A549 (cell line): ENCODE data around the gene SPARC. TPM values are rescaled to one million over a fixed set of nuclear protein-coding genes. Genes with fewer than 3 reads are reported as not detected.

Experiments
- ATAC-seq, 2 experiments: fragments of 200-7000 bp in 1 of 2; fragments of >200 bp in 1 of 2; cut with Nextera tagmentation in 1 of 2; cut with Tn5 transposase in 1 of 2; 3 replicates each; pipeline versions ENCODE4 v1.8.0 to v1.9.1; 2018 to 2020; ENCODE audit warnings: mild to moderate bottlenecking in 1 of 2, moderate library complexity in 1 of 2
- CTCF ChIA-PET: fragments of 300-600 bp; sonication (Branson Sonifier 250); formaldehyde crosslinking; extraction: SDS; loops from one replicate; lab custom pipeline; 2021; ENCODE audit warnings: antibody characterized with exemption, inconsistent platforms; lab: Yijun Ruan, JAX
- POLR2A ChIA-PET: fragments of 350-600 bp; formaldehyde crosslinking; extraction: SDS; loops from one replicate; lab custom pipeline; 2021; ENCODE audit warnings: antibody characterized with exemption, inconsistent platforms; lab: Yijun Ruan, JAX
- DNase-seq, 2 experiments: peaks; one replicate each; pipeline versions ENCODE4 v3.0.0 to v3.0.0-alpha.2; 2011 to 2016; ENCODE audit warnings: low read depth in 1 of 2, low spot score in 1 of 2
- FAIRE-seq: peaks from 2 replicates; lab custom pipeline; 2011; peaks lifted over from hg19 to GRCh38; lab: Jason Lieb, UNC
- H3K27ac ChIP-seq, 2 experiments: fragments of >200 bp; sonication (Bioruptor Twin); formaldehyde crosslinking; 3 replicates each; pipeline ENCODE4 v1.5.1; 2016 to 2017
- H3K4me1 ChIP-seq: fragments of >200 bp; sonication (Bioruptor Twin); formaldehyde crosslinking; 3 replicates; pipeline ENCODE4 v1.6.1; 2016
- H3K4me2 ChIP-seq: fragments of >200 bp; sonication (Bioruptor Twin); formaldehyde crosslinking; 3 replicates; pipeline ENCODE4 v1.6.1; 2016
- H3K4me3 ChIP-seq: fragments of >200 bp; sonication (Bioruptor Twin); formaldehyde crosslinking; 3 replicates; pipeline ENCODE4 v1.5.1; 2016
- H3K9me3 ChIP-seq: fragments of >200 bp; sonication (Bioruptor Twin); formaldehyde crosslinking; 3 replicates; pipeline ENCODE4 v1.6.1; 2016
- CEBPB ChIP-seq, 2 experiments: fragments of >200 bp in 1 of 2; sonication (Bioruptor Twin) in 1 of 2; formaldehyde crosslinking in 1 of 2; IDR thresholded peaks; 2 replicates each; pipeline ENCODE4 v1.6.1; 2012 to 2016
- CHD2 ChIP-seq: fragments of 150-350 bp; IDR thresholded peaks from 2 replicates; pipeline ENCODE4 v1.6.1; 2014; ENCODE audit warnings: low read length; ENCODE audit not compliant: partially characterized antibody
- CTCF ChIP-seq: fragments of >200 bp; sonication (Bioruptor Twin); formaldehyde crosslinking; IDR thresholded peaks from 3 replicates; pipeline ENCODE4 v1.5.1; 2016
- EHF ChIP-seq: fragments of 250-450 bp; sonication (Bioruptor Pico); IDR thresholded peaks from 2 replicates; pipeline ENCODE4 v1.5.0; 2020; ENCODE audit warnings: mild to moderate bottlenecking
- FOSL2 ChIP-seq, 2 experiments: fragments of 450-650 bp in 1 of 2; fragments of >200 bp in 1 of 2; sonication (Bioruptor Twin) in 1 of 2; formaldehyde crosslinking; IDR thresholded peaks; 2 replicates each; pipeline versions ENCODE4 v1.5.0 to v1.6.1; 2016 to 2020; ENCODE audit warnings: mild to moderate bottlenecking in 1 of 2, moderate library complexity in 1 of 2
- GATA3 ChIP-seq: IDR thresholded peaks from 2 replicates; pipeline ENCODE4 v1.6.1; 2012; ENCODE audit warnings: borderline replicate concordance
- HEYL ChIP-seq: fragments of 250-450 bp; sonication (Bioruptor Pico); IDR thresholded peaks from 2 replicates; pipeline ENCODE4 v1.8.0; 2021; ENCODE audit warnings: mild to moderate bottlenecking, moderate library complexity
- HOXB13 ChIP-seq: fragments of 250-450 bp; sonication (Bioruptor Pico); IDR thresholded peaks from 2 replicates; pipeline ENCODE4 v1.5.0; 2020; ENCODE audit warnings: low read depth, mild to moderate bottlenecking, moderate library complexity
- JUN ChIP-seq, 2 experiments: fragments of >200 bp; sonication (Bioruptor Twin); formaldehyde crosslinking; IDR thresholded peaks; 2 replicates in 1 of 2; 3 replicates in 1 of 2; pipeline ENCODE4 v1.6.1; 2016 to 2017
- JUNB ChIP-seq: fragments of >200 bp; sonication (Bioruptor Twin); formaldehyde crosslinking; IDR thresholded peaks from 2 replicates; pipeline ENCODE4 v1.6.1; 2016
- MAZ ChIP-seq: fragments of 150-350 bp; IDR thresholded peaks from 2 replicates; pipeline ENCODE4 v1.6.1; 2014; ENCODE audit warnings: antibody characterized with exemption, low read depth, low read length, borderline replicate concordance
- NFE2L2 ChIP-seq: fragments of 150-350 bp; conservative IDR thresholded peaks from 2 replicates; pipeline ENCODE4 v1.6.1; 2014; ENCODE audit warnings: low read length
- PBX3 ChIP-seq: IDR thresholded peaks from 2 replicates; pipeline ENCODE4 v1.6.1; 2012
- PHF8 ChIP-seq: fragments of 200-600 bp; sonication (generic); IDR thresholded peaks from 2 replicates; pipeline ENCODE4 v1.6.1; 2016; ENCODE audit warnings: low read depth, mild to moderate bottlenecking, antibody characterized with exemption, moderate library complexity, borderline replicate concordance
- RAD21 ChIP-seq, 2 experiments: fragments of >200 bp in 1 of 2; sonication (Bioruptor Twin) in 1 of 2; formaldehyde crosslinking in 1 of 2; IDR thresholded peaks in 1 of 2; conservative IDR thresholded peaks in 1 of 2; 2 replicates in 1 of 2; 3 replicates in 1 of 2; pipeline ENCODE4 v1.6.1; 2012 to 2018; ENCODE audit warnings: inconsistent platforms in 1 of 2
- RFX5 ChIP-seq: fragments of 450-650 bp; IDR thresholded peaks from 2 replicates; pipeline ENCODE4 v1.7.1; 2014; ENCODE audit warnings: antibody characterized with exemption, mild to moderate bottlenecking, moderate library complexity
- TFCP2L1 ChIP-seq: fragments of 250-450 bp; sonication (Bioruptor Pico); IDR thresholded peaks from 2 replicates; pipeline ENCODE4 v1.5.0; 2021; ENCODE audit warnings: mild to moderate bottlenecking
- ZC3H11A ChIP-seq: fragments of 450-650 bp; IDR thresholded peaks from 2 replicates; pipeline ENCODE4 v1.6.1; 2014; ENCODE audit warnings: antibody characterized with exemption, mild to moderate bottlenecking
- ZFP36 ChIP-seq: fragments of 450-650 bp; IDR thresholded peaks from 2 replicates; pipeline ENCODE4 v1.6.1; 2014; ENCODE audit warnings: borderline replicate concordance; ENCODE audit not compliant: partially characterized antibody
- WGBS: methylation state at CpG from one replicate; pipeline ENCODE4 v1.1.6; 2017; ENCODE audit errors: missing lambda C conversion rate; 5-methylcytosine and 5-hydroxymethylcytosine counted together
- polyA plus RNA-seq, 4 experiments: library from polyadenylated mRNA; depleted of rRNA in 3 of 4; stranded (reverse); fragments of >200 nt; fragmentation: RNase III in 1 of 4; extraction: RNeasy Plus Mini Kit Qiagen cat#74134 plus additional on column Dnase treatment in 1 of 4; gene quantifications; 2 replicates in 3 of 4; 3 replicates in 1 of 4; pipeline ENCODE4 v1.2.3, GENCODE V29; 2011 to 2017
- TF ChIP-seq, protein P1 (sequence below): fragments of 450-650 bp; IDR thresholded peaks from 2 replicates; pipeline ENCODE4 v1.6.1; 2014; ENCODE audit warnings: antibody characterized with exemption
- TF ChIP-seq, protein P2 (sequence below): fragments of 250-450 bp; sonication (Bioruptor Pico); IDR thresholded peaks from 2 replicates; pipeline ENCODE4 v1.5.0; 2020; ENCODE audit warnings: low read depth, mild to moderate bottlenecking, moderate library complexity
- TF ChIP-seq, protein P3 (sequence below): IDR thresholded peaks from 2 replicates; pipeline ENCODE4 v1.6.1; 2012; ENCODE audit warnings: low read depth, borderline replicate concordance

Gene SPARC
- polyA plus RNA-seq, 2 of the 4 experiments (the other 2 are of a cell fraction): 33.8 to 45.7 TPM

DNA sequence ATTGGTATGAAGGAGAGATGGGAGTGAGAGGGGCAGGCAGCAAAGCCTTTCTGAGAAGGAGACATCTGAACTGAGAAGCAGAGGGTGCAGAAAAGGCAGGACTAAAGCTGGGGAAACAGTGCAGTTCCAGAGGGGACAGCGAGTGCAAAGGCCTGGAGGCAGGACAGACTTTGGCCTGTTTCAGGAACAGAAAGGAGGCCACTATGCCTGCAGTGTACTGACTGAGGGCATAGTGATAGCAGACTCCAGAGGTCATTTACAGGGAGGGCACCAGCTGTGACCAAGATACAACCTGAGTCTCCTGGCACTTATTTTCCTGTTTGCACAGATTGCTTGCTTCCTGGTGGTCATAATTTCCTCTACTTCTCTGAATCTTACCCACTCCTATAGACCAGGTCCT is 29.6 kb downstream of the SPARC start:
- Histone ChIP-seq H3K4me2 (no peak overlapping the region), H3K4me1 (peaks cover 5% of the 10 kb centered on the region; the same call in 1 of the 3 replicates), H3K9me3 (no peaks in the 10 kb centered on the region), H3K27ac (peak overlapping the region in 1 of 2 experiments; percentile 30; a peak in 1 of 6 replicates), H3K4me3 (no peak overlapping the region)
- ATAC-seq (no peak), DNase-seq (no peak), FAIRE-seq (no peak)
- WGBS: 72% methylated on average over 1 of the region's 1 CpG
- ChIA-PET POLR2A (interaction anchor here (0.6 kb wide), 1 partner anchor 859 kb away, joined by 3 read pairs; no protein-coding TSS in a partner anchor), CTCF (interaction anchor here (0.5 to 13.3 kb wide), 12 partner anchors 11 to 209 kb away, joined by 3 to 529 read pairs (median 12); partner anchors contain the start of genes G3BP1, SLC36A1 and SPARC)
- TF ChIP-seq GATA3 (no peak), ZC3H11A (no peak), TFCP2L1 (no peak), CHD2 (no peak), ZFP36 (no peak), MAZ (no peak), PHF8 (no peak), RAD21 (conservative IDR thresholded peaks at IDR 0.05 in 1 of 2, IDR thresholded peaks at IDR 0.05 in 1 of 2) (no peak), JUNB (no peak), EHF (CRISPR knock-in tag) (no peak), HEYL (CRISPR knock-in tag) (no peak)
- TF ChIP-seq, protein P1, sequence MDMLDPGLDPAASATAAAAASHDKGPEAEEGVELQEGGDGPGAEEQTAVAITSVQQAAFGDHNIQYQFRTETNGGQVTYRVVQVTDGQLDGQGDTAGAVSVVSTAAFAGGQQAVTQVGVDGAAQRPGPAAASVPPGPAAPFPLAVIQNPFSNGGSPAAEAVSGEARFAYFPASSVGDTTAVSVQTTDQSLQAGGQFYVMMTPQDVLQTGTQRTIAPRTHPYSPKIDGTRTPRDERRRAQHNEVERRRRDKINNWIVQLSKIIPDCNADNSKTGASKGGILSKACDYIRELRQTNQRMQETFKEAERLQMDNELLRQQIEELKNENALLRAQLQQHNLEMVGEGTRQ: no peak

- DNase-seq (no peak), FAIRE-seq (no peak), ATAC-seq (no peak)
- TF ChIP-seq JUN (IDR thresholded peaks at IDR 0.05) (no peak), PBX3 (no peak), CEBPB (IDR thresholded peaks at IDR 0.05) (no peak), RFX5 (no peak)
- TF ChIP-seq, protein P2, sequence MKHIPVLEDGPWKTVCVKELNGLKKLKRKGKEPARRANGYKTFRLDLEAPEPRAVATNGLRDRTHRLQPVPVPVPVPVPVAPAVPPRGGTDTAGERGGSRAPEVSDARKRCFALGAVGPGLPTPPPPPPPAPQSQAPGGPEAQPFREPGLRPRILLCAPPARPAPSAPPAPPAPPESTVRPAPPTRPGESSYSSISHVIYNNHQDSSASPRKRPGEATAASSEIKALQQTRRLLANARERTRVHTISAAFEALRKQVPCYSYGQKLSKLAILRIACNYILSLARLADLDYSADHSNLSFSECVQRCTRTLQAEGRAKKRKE (CRISPR knock-in tag): no peak
- TF ChIP-seq, protein P1: no peak
- CTCF ChIA-PET: interaction anchor here (1.1 to 13.3 kb wide), 5 partner anchors 9 to 208 kb away, joined by 4 to 529 read pairs (median 39); partner anchors contain the start of gene SLC36A1
- no peak overlapping the region for H3K4me2 ChIP-seq
- no peak overlapping the region for H3K27ac ChIP-seq
- WGBS: 63% methylated on average over 4 of the region's 4 CpGs
- H3K9me3 ChIP-seq: no peaks in the 10 kb centered on the region
- POLR2A ChIA-PET: no interaction called here
- no peak overlapping the region for H3K4me3 ChIP-seq
- H3K4me1 ChIP-seq: peaks cover 5% of the 10 kb centered on the region; the same call in 1 of the 3 replicates
These were observed 30.4 kb downstream of the SPARC start for GRCh38 chr5:151656311-151656710.

DNA sequence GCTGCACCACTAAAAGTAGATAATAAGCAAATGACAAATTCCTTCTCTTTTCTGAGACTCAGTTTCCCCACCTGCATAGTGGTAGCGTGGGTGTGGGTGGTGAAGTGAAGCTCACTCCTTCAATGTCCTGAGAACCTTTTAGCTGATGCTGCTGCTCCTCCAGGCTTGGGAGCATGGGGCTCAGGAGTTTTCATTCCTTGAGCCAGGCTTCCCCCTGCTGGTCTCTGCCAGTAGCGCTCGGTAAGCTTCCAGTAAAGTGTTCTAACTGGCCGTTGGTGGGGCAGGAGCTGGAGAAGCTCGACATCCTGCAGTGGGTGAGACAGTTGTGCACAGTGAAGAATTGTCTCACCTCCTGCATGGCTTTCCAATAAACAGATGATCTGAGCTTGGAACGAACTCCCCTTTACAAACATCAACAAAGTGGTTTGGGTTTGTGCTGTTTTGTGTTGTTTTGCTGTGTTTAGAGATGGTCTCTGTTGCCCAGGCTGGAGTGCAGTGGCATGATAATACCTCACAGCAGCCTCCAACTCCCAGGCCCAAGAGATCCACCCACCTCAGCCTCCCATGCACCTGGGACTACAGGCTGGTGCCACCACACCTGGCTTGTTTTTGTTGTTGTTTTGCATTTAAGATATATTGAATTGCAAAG is 34.6 kb downstream of the SPARC start:
- POLR2A ChIA-PET: interaction anchor here (0.9 to 1.7 kb wide), 4 partner anchors 119 to 399 kb away, joined by 3 to 9 read pairs (median 4); partner anchors contain the start of genes G3BP1, GM2A and SLC36A1
- peak; percentile 36 for FAIRE-seq
- H3K4me3 ChIP-seq: no peak overlapping the region
- CTCF ChIA-PET: interaction anchor here (0.6 to 13.3 kb wide), 82 partner anchors 9 to 669 kb away, joined by 3 to 529 read pairs (median 5); partner anchors contain the start of genes SLC36A1 and SPARC
- peak; percentile 80 to 94 for DNase-seq
- no peaks in the 10 kb centered on the region for H3K4me1 ChIP-seq
- H3K27ac ChIP-seq: peak overlapping the region in 1 of 2 experiments; percentile 9; a peak in 1 of 6 replicates
- WGBS: 0% methylated on average over 3 of the region's 6 CpGs
- H3K9me3 ChIP-seq: no peaks in the 10 kb centered on the region
- ATAC-seq: peak; percentile 99 to 100
- no peak overlapping the region for H3K4me2 ChIP-seq
- peak; percentile 91 to 94 for TF ChIP-seq RAD21 (conservative IDR thresholded peaks at IDR 0.05 in 1 of 2, IDR thresholded peaks at IDR 0.05 in 1 of 2)
- no peak for TF ChIP-seq FOSL2 (IDR thresholded peaks at IDR 0.05)
- TF ChIP-seq FOSL2 (CRISPR knock-in tag; IDR thresholded peaks at IDR 0.05): no peak
- TF ChIP-seq, protein P3, sequence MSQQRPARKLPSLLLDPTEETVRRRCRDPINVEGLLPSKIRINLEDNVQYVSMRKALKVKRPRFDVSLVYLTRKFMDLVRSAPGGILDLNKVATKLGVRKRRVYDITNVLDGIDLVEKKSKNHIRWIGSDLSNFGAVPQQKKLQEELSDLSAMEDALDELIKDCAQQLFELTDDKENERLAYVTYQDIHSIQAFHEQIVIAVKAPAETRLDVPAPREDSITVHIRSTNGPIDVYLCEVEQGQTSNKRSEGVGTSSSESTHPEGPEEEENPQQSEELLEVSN: no peak
- TF ChIP-seq, protein P2 (CRISPR knock-in tag): no peak
- TF ChIP-seq CTCF: peak; percentile 86
- no peak for TF ChIP-seq RFX5
- TF ChIP-seq HOXB13 (CRISPR knock-in tag): no peak
- no peak for TF ChIP-seq PBX3
- no peak for TF ChIP-seq NFE2L2
